Erythroblast (primary cell): ENCODE results near the gene EVX2.

Source experiments
- GATA1 ChIP-seq: IDR thresholded peaks from 2 replicates; pipeline ENCODE4 v1.6.1; 2011; ENCODE audit warnings: low read depth, mild to moderate bottlenecking, control low read depth, low read length, moderate library complexity
- POLR2A ChIP-seq: IDR thresholded peaks from 2 replicates; pipeline ENCODE4 v1.6.1; 2011; ENCODE audit warnings: mild to moderate bottlenecking, low read length

- no peak for TF ChIP-seq POLR2A
- TF ChIP-seq GATA1: no peak
Observed at GRCh38 chr2:176080540-176081375, 3.0 kb downstream of the EVX2 start.
